Measurements from ENCODE around the gene NLN.

DNA sequence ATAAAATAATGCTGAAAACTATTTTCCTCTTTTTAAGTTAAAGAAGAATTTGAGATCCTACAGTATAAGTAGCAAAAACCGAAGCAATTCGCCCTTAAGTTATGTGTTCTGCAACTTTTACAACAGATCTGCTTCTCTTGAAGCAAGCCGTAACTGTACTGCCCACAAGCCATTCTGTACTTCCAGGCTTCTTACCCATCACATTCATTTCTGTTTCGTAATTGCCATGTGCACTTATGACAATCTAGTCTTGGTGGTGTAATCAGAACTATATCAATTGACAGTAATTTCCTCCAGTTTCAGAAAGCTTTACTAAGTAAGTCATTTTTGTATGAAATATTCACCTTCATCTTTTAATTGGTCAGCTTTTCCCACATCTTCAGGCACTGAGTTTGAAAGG lies 13.9 kb upstream of the NLN start:
- TF ChIP-seq, protein P1, sequence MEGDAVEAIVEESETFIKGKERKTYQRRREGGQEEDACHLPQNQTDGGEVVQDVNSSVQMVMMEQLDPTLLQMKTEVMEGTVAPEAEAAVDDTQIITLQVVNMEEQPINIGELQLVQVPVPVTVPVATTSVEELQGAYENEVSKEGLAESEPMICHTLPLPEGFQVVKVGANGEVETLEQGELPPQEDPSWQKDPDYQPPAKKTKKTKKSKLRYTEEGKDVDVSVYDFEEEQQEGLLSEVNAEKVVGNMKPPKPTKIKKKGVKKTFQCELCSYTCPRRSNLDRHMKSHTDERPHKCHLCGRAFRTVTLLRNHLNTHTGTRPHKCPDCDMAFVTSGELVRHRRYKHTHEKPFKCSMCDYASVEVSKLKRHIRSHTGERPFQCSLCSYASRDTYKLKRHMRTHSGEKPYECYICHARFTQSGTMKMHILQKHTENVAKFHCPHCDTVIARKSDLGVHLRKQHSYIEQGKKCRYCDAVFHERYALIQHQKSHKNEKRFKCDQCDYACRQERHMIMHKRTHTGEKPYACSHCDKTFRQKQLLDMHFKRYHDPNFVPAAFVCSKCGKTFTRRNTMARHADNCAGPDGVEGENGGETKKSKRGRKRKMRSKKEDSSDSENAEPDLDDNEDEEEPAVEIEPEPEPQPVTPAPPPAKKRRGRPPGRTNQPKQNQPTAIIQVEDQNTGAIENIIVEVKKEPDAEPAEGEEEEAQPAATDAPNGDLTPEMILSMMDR (IDR thresholded peaks at IDR 0.05; ENCODE audit: poor library complexity) = no peak
- TF ChIP-seq EZH2 (IDR thresholded peaks at IDR 0.05; ENCODE audit: borderline replicate concordance) (no peak), EZH2phosphoT487 (IDR thresholded peaks at IDR 0.05; ENCODE audit: low read depth, severe bottlenecking, unreplicated experiment) (no peak)

All from hepatocyte (in vitro differentiated cells).